ENCODE results near the gene LTBP3. TPM values are rescaled to one million over a fixed set of nuclear protein-coding genes. Genes with fewer than 3 reads are reported as not detected.
A peak's percentile ranks its signal among the peaks of the same experiment; 100 is the strongest.

The LTBP3 gene
- total and polyA plus RNA-seq, 9 of the 15 experiments (the other 6 are each of a cell fraction or from before 2014, with no cell fraction given) = 0.06 to 20.5 (median 4.8) TPM

GRCh38 chr11:65503949-65504673 lies 54.0 kb downstream of the LTBP3 start (continued):
- TF ChIP-seq POLR2H (tag; IDR thresholded peaks at IDR 0.05; ENCODE audit: low read depth) = peak; percentile 79
- TF ChIP-seq, protein P1, sequence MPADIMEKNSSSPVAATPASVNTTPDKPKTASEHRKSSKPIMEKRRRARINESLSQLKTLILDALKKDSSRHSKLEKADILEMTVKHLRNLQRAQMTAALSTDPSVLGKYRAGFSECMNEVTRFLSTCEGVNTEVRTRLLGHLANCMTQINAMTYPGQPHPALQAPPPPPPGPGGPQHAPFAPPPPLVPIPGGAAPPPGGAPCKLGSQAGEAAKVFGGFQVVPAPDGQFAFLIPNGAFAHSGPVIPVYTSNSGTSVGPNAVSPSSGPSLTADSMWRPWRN (IDR thresholded peaks at IDR 0.05; ENCODE audit: low read depth) = no peak
- TF ChIP-seq, protein P2, sequence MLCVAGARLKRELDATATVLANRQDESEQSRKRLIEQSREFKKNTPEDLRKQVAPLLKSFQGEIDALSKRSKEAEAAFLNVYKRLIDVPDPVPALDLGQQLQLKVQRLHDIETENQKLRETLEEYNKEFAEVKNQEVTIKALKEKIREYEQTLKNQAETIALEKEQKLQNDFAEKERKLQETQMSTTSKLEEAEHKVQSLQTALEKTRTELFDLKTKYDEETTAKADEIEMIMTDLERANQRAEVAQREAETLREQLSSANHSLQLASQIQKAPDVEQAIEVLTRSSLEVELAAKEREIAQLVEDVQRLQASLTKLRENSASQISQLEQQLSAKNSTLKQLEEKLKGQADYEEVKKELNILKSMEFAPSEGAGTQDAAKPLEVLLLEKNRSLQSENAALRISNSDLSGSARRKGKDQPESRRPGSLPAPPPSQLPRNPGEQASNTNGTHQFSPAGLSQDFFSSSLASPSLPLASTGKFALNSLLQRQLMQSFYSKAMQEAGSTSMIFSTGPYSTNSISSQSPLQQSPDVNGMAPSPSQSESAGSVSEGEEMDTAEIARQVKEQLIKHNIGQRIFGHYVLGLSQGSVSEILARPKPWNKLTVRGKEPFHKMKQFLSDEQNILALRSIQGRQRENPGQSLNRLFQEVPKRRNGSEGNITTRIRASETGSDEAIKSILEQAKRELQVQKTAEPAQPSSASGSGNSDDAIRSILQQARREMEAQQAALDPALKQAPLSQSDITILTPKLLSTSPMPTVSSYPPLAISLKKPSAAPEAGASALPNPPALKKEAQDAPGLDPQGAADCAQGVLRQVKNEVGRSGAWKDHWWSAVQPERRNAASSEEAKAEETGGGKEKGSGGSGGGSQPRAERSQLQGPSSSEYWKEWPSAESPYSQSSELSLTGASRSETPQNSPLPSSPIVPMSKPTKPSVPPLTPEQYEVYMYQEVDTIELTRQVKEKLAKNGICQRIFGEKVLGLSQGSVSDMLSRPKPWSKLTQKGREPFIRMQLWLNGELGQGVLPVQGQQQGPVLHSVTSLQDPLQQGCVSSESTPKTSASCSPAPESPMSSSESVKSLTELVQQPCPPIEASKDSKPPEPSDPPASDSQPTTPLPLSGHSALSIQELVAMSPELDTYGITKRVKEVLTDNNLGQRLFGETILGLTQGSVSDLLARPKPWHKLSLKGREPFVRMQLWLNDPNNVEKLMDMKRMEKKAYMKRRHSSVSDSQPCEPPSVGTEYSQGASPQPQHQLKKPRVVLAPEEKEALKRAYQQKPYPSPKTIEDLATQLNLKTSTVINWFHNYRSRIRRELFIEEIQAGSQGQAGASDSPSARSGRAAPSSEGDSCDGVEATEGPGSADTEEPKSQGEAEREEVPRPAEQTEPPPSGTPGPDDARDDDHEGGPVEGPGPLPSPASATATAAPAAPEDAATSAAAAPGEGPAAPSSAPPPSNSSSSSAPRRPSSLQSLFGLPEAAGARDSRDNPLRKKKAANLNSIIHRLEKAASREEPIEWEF (CRISPR knock-in tag; IDR thresholded peaks at IDR 0.05) = no peak
- TF ChIP-seq, protein P3, sequence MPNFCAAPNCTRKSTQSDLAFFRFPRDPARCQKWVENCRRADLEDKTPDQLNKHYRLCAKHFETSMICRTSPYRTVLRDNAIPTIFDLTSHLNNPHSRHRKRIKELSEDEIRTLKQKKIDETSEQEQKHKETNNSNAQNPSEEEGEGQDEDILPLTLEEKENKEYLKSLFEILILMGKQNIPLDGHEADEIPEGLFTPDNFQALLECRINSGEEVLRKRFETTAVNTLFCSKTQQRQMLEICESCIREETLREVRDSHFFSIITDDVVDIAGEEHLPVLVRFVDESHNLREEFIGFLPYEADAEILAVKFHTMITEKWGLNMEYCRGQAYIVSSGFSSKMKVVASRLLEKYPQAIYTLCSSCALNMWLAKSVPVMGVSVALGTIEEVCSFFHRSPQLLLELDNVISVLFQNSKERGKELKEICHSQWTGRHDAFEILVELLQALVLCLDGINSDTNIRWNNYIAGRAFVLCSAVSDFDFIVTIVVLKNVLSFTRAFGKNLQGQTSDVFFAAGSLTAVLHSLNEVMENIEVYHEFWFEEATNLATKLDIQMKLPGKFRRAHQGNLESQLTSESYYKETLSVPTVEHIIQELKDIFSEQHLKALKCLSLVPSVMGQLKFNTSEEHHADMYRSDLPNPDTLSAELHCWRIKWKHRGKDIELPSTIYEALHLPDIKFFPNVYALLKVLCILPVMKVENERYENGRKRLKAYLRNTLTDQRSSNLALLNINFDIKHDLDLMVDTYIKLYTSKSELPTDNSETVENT (CRISPR knock-in tag; IDR thresholded peaks at IDR 0.05) = peak; percentile 52
- TF ChIP-seq HDAC6 (IDR thresholded peaks at IDR 0.05; ENCODE audit: low read depth, low read length) = no peak
- TF ChIP-seq SIX5 (IDR thresholded peaks at IDR 0.05; ENCODE audit: borderline replicate concordance in 1 of 2, insufficient read depth in 1 of 2, low read depth in 1 of 2, low read length in 2 of 2) = no peak
- TF ChIP-seq TCFL5 (CRISPR knock-in tag; conservative IDR thresholded peaks at IDR 0.05) = no peak; the same call in 1 of the 2 replicates
- TF ChIP-seq SAFB2 (IDR thresholded peaks at IDR 0.05; ENCODE audit: borderline replicate concordance, low read depth, low read length, severe bottlenecking) = no peak
- no peak for TF ChIP-seq ZNF740 (CRISPR knock-in tag; IDR thresholded peaks at IDR 0.05)
- no peak for TF ChIP-seq ZNF740 (tag; IDR thresholded peaks at IDR 0.05)
- TF ChIP-seq, protein P4, sequence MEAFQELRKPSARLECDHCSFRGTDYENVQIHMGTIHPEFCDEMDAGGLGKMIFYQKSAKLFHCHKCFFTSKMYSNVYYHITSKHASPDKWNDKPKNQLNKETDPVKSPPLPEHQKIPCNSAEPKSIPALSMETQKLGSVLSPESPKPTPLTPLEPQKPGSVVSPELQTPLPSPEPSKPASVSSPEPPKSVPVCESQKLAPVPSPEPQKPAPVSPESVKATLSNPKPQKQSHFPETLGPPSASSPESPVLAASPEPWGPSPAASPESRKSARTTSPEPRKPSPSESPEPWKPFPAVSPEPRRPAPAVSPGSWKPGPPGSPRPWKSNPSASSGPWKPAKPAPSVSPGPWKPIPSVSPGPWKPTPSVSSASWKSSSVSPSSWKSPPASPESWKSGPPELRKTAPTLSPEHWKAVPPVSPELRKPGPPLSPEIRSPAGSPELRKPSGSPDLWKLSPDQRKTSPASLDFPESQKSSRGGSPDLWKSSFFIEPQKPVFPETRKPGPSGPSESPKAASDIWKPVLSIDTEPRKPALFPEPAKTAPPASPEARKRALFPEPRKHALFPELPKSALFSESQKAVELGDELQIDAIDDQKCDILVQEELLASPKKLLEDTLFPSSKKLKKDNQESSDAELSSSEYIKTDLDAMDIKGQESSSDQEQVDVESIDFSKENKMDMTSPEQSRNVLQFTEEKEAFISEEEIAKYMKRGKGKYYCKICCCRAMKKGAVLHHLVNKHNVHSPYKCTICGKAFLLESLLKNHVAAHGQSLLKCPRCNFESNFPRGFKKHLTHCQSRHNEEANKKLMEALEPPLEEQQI (IDR thresholded peaks at IDR 0.05) = no peak
